Lower leg skin (tissue), 3 donors: Measurements from ENCODE around the gene C1QL4.

ENCODE experiments used
- POLR2A ChIP-seq, 2 donors: fragments of 450-650 bp; IDR thresholded peaks; one replicate each; pipeline ENCODE4 v1.6.1; 2016 to 2017; ENCODE audit warnings: antibody characterized with exemption in 2 of 2, mild to moderate bottlenecking in 1 of 2, moderate library complexity in 1 of 2
- TF ChIP-seq, protein P1 (sequence below), 3 donors: fragments of 450-650 bp; IDR thresholded peaks; one replicate each; pipeline ENCODE4 v1.5.1; 2016; ENCODE audit warnings: antibody characterized with exemption in 3 of 3, mild to moderate bottlenecking in 3 of 3, moderate library complexity in 2 of 3

DNA sequence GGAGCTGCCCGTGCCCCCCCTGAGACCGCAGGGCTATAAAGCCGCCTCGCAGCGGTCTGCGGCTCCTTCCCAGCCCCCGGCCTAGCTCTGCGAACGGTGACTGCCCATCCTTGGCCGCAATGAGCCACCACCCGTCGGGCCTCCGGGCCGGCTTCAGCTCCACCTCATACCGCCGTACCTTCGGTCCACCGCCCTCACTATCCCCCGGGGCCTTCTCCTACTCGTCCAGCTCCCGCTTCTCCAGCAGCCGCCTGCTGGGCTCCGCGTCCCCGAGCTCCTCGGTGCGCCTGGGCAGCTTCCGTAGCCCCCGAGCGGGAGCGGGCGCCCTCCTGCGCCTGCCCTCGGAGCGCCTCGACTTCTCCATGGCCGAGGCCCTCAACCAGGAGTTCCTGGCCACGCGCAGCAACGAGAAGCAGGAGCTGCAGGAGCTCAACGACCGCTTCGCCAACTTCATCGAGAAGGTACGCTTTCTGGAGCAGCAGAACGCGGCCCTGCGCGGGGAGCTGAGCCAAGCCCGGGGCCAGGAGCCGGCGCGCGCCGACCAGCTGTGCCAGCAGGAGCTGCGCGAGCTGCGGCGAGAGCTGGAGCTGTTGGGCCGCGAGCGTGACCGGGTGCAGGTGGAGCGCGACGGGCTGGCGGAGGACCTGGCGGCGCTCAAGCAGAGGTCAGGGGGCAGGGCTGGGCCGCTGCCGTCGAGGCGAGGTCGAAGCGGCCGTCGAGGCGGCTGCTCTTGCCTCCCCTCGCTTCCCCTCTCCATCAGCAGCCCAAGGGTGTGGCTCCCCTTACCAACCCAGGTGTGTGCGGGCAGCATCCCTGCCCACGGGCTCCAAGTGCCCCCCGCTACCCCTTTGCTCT is 41.7 kb downstream of the C1QL4 start, which contains the start of gene PRPH:
- TF ChIP-seq, protein P1, sequence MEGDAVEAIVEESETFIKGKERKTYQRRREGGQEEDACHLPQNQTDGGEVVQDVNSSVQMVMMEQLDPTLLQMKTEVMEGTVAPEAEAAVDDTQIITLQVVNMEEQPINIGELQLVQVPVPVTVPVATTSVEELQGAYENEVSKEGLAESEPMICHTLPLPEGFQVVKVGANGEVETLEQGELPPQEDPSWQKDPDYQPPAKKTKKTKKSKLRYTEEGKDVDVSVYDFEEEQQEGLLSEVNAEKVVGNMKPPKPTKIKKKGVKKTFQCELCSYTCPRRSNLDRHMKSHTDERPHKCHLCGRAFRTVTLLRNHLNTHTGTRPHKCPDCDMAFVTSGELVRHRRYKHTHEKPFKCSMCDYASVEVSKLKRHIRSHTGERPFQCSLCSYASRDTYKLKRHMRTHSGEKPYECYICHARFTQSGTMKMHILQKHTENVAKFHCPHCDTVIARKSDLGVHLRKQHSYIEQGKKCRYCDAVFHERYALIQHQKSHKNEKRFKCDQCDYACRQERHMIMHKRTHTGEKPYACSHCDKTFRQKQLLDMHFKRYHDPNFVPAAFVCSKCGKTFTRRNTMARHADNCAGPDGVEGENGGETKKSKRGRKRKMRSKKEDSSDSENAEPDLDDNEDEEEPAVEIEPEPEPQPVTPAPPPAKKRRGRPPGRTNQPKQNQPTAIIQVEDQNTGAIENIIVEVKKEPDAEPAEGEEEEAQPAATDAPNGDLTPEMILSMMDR (IDR thresholded peaks at IDR 0.05), result no peak
- no peak for TF ChIP-seq POLR2A (IDR thresholded peaks at IDR 0.05)
